C1 segment of cervical spinal cord (tissue), 14 donors: ENCODE results near the gene TPBGL.

Experiments used
- DNase-seq, 14 donors: peaks; one replicate each; lab custom pipeline; 2025; lab: John Stamatoyannopoulos, UW

The TPBGL gene

DNA sequence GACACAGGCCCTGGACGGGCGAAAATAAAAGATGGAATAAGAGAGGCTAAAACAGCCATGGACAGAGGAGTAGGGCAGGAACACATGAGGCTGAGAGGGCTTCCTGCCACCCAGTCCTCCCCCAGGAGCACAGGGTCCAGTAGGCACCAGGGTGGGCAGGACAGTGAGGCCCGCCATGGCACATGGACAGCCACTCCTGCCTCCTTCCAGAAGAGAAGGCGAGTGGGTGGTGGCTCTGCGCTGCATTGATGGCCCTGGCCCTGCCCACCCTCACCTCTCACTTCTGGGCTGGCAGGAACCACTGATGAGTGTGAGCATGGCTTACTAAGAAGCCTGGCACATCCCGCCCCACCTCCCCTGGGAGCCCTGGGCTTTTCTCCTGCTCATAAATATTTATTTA, 51.2 kb downstream of the TPBGL start:
- no peak for DNase-seq

DNA sequence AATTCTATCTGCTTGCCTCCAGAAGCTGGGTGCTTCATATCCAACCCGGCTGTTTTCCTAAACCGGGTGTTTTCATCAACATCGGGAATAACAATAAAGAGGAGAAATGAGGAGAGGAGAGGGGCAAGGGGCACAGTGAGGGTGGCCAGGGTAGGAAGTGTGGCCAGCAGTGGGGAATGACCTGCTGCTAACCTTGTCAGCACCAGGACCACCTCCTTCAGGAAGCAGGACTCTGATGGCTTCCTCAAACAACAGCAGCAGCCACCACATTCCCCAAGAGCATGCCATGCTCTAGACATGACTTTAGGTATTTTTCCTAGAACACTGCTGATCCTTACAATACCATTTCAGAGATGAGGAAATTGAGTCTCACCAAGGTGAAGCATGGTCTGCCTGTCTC, 52.4 kb downstream of the TPBGL start:
- no peak for DNase-seq
